ENCODE results near the gene NT5DC4.

DNA sequence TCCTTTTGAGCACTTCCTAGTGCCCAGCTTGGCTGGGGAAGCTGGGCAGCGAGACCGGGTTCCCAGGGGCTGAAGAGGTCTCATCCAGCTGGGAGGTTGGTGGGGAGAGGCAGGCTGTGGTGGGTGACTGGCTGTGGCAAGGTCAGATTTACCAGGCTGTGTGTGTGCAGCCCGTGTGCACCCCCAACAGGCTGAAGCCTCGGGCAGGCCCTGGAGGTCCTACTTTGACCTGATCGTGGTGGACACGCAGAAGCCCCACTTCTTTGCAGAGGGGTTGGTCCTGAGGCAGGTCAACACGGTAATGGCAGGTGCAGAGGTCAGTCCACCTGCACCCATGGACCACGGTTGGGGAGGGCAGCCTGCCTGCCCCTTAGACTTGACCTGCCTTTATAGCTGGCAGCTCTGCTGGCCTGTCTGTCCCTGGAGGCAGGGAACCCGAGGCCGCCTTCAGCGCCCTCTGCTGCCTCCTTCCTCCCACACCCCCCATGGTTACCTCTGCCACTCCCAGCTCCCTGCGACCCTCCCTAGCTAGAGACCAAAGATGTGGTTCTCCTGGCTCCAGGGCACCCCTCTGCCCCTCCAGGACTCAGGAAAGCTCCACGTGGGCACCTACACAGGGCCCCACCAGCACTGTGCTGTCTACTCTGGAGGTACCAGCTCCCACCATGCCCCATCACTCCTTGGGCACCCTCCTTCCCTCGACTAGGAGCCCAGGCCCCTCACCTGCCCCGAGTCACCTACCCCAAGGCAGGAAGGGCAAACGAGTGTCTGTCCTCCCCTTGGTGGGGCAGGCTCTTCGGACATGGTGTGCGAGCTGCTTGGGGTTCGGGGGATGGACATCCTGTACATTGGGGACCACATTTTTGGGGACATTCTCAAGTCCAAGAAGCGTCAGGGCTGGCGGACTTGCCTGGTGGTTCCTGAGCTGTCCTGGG, 4.0 kb downstream of the NT5DC4 start:
- TF ChIP-seq, protein P1, sequence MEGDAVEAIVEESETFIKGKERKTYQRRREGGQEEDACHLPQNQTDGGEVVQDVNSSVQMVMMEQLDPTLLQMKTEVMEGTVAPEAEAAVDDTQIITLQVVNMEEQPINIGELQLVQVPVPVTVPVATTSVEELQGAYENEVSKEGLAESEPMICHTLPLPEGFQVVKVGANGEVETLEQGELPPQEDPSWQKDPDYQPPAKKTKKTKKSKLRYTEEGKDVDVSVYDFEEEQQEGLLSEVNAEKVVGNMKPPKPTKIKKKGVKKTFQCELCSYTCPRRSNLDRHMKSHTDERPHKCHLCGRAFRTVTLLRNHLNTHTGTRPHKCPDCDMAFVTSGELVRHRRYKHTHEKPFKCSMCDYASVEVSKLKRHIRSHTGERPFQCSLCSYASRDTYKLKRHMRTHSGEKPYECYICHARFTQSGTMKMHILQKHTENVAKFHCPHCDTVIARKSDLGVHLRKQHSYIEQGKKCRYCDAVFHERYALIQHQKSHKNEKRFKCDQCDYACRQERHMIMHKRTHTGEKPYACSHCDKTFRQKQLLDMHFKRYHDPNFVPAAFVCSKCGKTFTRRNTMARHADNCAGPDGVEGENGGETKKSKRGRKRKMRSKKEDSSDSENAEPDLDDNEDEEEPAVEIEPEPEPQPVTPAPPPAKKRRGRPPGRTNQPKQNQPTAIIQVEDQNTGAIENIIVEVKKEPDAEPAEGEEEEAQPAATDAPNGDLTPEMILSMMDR (IDR thresholded peaks at IDR 0.05; ENCODE audit: low read depth, low read length, poor library complexity, severe bottlenecking), result peak; percentile 44
- no peak for TF ChIP-seq EZH2phosphoT487 (IDR thresholded peaks at IDR 0.05; ENCODE audit: borderline replicate concordance, low read length)

All from DOHH2 (cell line).